ENCODE measurements around the gene FAM200B. TPM values are rescaled to one million over a fixed set of nuclear protein-coding genes. Genes with fewer than 3 reads are reported as not detected.

The FAM200B gene
- total RNA-seq, 2 donors from 2014 or later = 41.4 to 57.4 TPM

GRCh38 chr4:15707363-15707715, 25.7 kb downstream of the FAM200B start:
- TF ChIP-seq, protein P1, sequence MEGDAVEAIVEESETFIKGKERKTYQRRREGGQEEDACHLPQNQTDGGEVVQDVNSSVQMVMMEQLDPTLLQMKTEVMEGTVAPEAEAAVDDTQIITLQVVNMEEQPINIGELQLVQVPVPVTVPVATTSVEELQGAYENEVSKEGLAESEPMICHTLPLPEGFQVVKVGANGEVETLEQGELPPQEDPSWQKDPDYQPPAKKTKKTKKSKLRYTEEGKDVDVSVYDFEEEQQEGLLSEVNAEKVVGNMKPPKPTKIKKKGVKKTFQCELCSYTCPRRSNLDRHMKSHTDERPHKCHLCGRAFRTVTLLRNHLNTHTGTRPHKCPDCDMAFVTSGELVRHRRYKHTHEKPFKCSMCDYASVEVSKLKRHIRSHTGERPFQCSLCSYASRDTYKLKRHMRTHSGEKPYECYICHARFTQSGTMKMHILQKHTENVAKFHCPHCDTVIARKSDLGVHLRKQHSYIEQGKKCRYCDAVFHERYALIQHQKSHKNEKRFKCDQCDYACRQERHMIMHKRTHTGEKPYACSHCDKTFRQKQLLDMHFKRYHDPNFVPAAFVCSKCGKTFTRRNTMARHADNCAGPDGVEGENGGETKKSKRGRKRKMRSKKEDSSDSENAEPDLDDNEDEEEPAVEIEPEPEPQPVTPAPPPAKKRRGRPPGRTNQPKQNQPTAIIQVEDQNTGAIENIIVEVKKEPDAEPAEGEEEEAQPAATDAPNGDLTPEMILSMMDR (IDR thresholded peaks at IDR 0.05) = no peak
- no peak for DNase-seq (ENCODE audit: low spot score)
- H3K27ac ChIP-seq = no peak overlapping the region
- H3K4me1 ChIP-seq = peaks cover 0 to 24% of the 10 kb centered on the region in 2 donors
- H3K9me3 ChIP-seq = no peaks in the 10 kb centered on the region
- H3K4me3 ChIP-seq = no peak overlapping the region
- H3K27me3 ChIP-seq = no peaks in the 10 kb centered on the region
- no peaks in the 10 kb centered on the region for H3K36me3 ChIP-seq

GRCh38 chr4:15711762-15712161, 30.1 kb downstream of the FAM200B start:
- Histone ChIP-seq H3K36me3 (no peaks in the 10 kb centered on the region), H3K9me3 (no peaks in the 10 kb centered on the region), H3K4me3 (no peak overlapping the region), H3K27me3 (no peaks in the 10 kb centered on the region), H3K4me1 (peaks cover 0 to 13% of the 10 kb centered on the region in 2 donors), H3K27ac (no peak overlapping the region)
- TF ChIP-seq, protein P1 (IDR thresholded peaks at IDR 0.05) = no peak
- DNase-seq (ENCODE audit: low spot score) = no peak

- Histone ChIP-seq H3K4me1 (peaks cover 0 to 9% of the 10 kb centered on the region in 2 donors), H3K9me3 (no peaks in the 10 kb centered on the region)
- TF ChIP-seq, protein P1 (IDR thresholded peaks at IDR 0.05) = no peak
Measured at GRCh38 chr4:15712214-15712613, 30.6 kb downstream of the FAM200B start.

GRCh38 chr4:15714141-15714540, 32.5 kb downstream of the FAM200B start:
- peaks cover 3% of the 10 kb centered on the region for H3K36me3 ChIP-seq
- H3K9me3 ChIP-seq = no peaks in the 10 kb centered on the region
- H3K4me1 ChIP-seq = no peaks in the 10 kb centered on the region
- no peak overlapping the region for H3K4me3 ChIP-seq
- H3K27ac ChIP-seq = no peak overlapping the region
- no peaks in the 10 kb centered on the region for H3K27me3 ChIP-seq
- no peak for DNase-seq (ENCODE audit: low spot score)
- TF ChIP-seq, protein P1 (IDR thresholded peaks at IDR 0.05) = no peak

More at GRCh38 chr4:15712214-15712613, 30.6 kb downstream of the FAM200B start:
- Histone ChIP-seq H3K36me3 (no peaks in the 10 kb centered on the region), H3K27ac (no peak overlapping the region), H3K27me3 (no peaks in the 10 kb centered on the region), H3K4me3 (no peak overlapping the region)
- DNase-seq (ENCODE audit: low spot score) = no peak

DNA sequence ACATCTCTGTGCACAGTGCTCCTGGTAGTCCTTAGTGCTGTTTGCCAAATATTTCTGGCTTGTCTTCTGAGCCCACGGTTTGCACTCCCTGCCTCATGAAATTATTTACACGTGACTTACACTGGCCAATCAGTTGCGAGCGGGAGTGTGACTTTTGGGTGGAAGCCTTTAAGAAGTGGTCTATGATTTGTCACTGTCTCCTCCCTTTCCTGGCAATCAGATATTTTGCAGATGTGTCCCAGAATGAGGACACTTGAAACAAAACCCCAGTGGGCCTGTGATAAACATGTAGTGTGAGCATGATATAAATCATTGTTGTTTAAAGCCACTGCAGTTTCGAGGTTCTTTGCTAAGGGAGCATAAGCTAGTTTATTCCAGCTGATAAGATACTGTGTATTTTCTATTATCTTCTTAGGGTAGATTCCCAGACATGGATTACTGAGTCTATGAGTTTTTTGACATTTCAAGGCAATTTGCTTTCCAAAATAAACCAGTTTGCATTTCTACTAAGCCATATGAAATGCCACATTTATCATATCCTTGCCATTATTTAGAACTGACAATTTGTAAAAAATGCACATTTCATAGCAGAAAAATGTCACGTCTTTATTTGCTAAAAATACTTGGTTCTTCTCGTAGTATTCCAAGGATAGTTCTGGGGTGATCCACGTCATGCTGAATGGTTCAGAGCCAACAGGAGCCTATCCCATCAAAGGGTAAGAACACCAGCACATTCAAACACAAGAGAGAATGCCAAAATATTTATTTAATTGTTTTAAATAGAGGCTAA, 33.2 kb downstream of the FAM200B start:
- H3K27me3 ChIP-seq = no peaks in the 10 kb centered on the region
- TF ChIP-seq, protein P1 (IDR thresholded peaks at IDR 0.05) = no peak
- no peaks in the 10 kb centered on the region for H3K4me1 ChIP-seq
- no peak overlapping the region for H3K4me3 ChIP-seq
- H3K27ac ChIP-seq = no peak overlapping the region
- H3K36me3 ChIP-seq = peaks cover 4% of the 10 kb centered on the region
- no peaks in the 10 kb centered on the region for H3K9me3 ChIP-seq
- DNase-seq (ENCODE audit: low spot score) = peak; percentile 67

- TF ChIP-seq, protein P1 (IDR thresholded peaks at IDR 0.05) = no peak
- Histone ChIP-seq H3K27me3 (no peaks in the 10 kb centered on the region), H3K4me1 (no peaks in the 10 kb centered on the region), H3K4me3 (no peak overlapping the region), H3K9me3 (no peaks in the 10 kb centered on the region), H3K27ac (no peak overlapping the region), H3K36me3 (peaks cover 4% of the 10 kb centered on the region)
- no peak for DNase-seq (ENCODE audit: low spot score)
Measured at GRCh38 chr4:15716115-15716514, 34.5 kb downstream of the FAM200B start.

Measured in right atrium auricular region (tissue), 2 donors.